WTC11 (cell line): Measurements from ENCODE around the gene PHF12.

Source experiments
- CREB1 ChIP-seq: sonication (generic); formaldehyde crosslinking; IDR thresholded peaks from 2 replicates; pipeline ENCODE4 v1.8.0; 2023; ENCODE audit warnings: mild to moderate bottlenecking, missing genetic modification reagents
- FOXP4 ChIP-seq: sonication (generic); formaldehyde crosslinking; IDR thresholded peaks from 2 replicates; pipeline ENCODE4 v1.8.0; 2022; ENCODE audit warnings: mild to moderate bottlenecking, missing genetic modification reagents
- MLX ChIP-seq: sonication (generic); formaldehyde crosslinking; IDR thresholded peaks from 2 replicates; pipeline ENCODE4 v1.8.1; 2023; ENCODE audit warnings: mild to moderate bottlenecking, missing genetic modification reagents, moderate library complexity
- MXD4 ChIP-seq: fragments of 250-450 bp; sonication (Bioruptor Pico); IDR thresholded peaks from 2 replicates; pipeline ENCODE4 v1.8.0; 2021; ENCODE audit warnings: mild to moderate bottlenecking, moderate library complexity, borderline replicate concordance
- NFE2L1 ChIP-seq: sonication (generic); formaldehyde crosslinking; IDR thresholded peaks from 2 replicates; pipeline ENCODE4 v1.8.1; 2023; ENCODE audit warnings: missing genetic modification reagents
- SMAD3 ChIP-seq: sonication (generic); formaldehyde crosslinking; IDR thresholded peaks from 2 replicates; pipeline ENCODE4 v1.8.0; 2022; ENCODE audit warnings: missing genetic modification reagents, mild to moderate bottlenecking, borderline replicate concordance
- TP53 ChIP-seq: sonication (generic); formaldehyde crosslinking; IDR thresholded peaks from 2 replicates; pipeline ENCODE4 v1.8.1; 2023; ENCODE audit warnings: mild to moderate bottlenecking, missing genetic modification reagents
- ZNF263 ChIP-seq: sonication (generic); formaldehyde crosslinking; IDR thresholded peaks from 2 replicates; pipeline ENCODE4 v1.8.1; 2022; ENCODE audit warnings: low read depth, mild to moderate bottlenecking, moderate library complexity, missing genetic modification reagents
- ZNF317 ChIP-seq: sonication (generic); formaldehyde crosslinking; IDR thresholded peaks from 2 replicates; pipeline ENCODE4 v1.8.1; 2023; ENCODE audit warnings: low read depth, mild to moderate bottlenecking, moderate library complexity, missing genetic modification reagents, borderline replicate concordance
- TF ChIP-seq, protein P1 (sequence below): fragments of 200-600 bp; IDR thresholded peaks from 2 replicates; pipeline ENCODE4 v1.8.0; 2022; ENCODE audit warnings: antibody characterized with exemption
- TF ChIP-seq, protein P2 (sequence below): sonication (generic); formaldehyde crosslinking; IDR thresholded peaks from 2 replicates; pipeline ENCODE4 v1.8.1; 2023; ENCODE audit warnings: mild to moderate bottlenecking, moderate library complexity, missing genetic modification reagents

- TF ChIP-seq MXD4 (CRISPR knock-in tag), result no peak
- TF ChIP-seq, protein P1, sequence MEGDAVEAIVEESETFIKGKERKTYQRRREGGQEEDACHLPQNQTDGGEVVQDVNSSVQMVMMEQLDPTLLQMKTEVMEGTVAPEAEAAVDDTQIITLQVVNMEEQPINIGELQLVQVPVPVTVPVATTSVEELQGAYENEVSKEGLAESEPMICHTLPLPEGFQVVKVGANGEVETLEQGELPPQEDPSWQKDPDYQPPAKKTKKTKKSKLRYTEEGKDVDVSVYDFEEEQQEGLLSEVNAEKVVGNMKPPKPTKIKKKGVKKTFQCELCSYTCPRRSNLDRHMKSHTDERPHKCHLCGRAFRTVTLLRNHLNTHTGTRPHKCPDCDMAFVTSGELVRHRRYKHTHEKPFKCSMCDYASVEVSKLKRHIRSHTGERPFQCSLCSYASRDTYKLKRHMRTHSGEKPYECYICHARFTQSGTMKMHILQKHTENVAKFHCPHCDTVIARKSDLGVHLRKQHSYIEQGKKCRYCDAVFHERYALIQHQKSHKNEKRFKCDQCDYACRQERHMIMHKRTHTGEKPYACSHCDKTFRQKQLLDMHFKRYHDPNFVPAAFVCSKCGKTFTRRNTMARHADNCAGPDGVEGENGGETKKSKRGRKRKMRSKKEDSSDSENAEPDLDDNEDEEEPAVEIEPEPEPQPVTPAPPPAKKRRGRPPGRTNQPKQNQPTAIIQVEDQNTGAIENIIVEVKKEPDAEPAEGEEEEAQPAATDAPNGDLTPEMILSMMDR, result no peak
- no peak for TF ChIP-seq FOXP4 (CRISPR knock-in tag)
- no peak for TF ChIP-seq CREB1 (CRISPR knock-in tag)
- TF ChIP-seq MLX (CRISPR knock-in tag), result no peak
- no peak for TF ChIP-seq ZNF263 (CRISPR knock-in tag)
- no peak for TF ChIP-seq SMAD3
- no peak for TF ChIP-seq NFE2L1 (CRISPR knock-in tag)
- TF ChIP-seq, protein P2, sequence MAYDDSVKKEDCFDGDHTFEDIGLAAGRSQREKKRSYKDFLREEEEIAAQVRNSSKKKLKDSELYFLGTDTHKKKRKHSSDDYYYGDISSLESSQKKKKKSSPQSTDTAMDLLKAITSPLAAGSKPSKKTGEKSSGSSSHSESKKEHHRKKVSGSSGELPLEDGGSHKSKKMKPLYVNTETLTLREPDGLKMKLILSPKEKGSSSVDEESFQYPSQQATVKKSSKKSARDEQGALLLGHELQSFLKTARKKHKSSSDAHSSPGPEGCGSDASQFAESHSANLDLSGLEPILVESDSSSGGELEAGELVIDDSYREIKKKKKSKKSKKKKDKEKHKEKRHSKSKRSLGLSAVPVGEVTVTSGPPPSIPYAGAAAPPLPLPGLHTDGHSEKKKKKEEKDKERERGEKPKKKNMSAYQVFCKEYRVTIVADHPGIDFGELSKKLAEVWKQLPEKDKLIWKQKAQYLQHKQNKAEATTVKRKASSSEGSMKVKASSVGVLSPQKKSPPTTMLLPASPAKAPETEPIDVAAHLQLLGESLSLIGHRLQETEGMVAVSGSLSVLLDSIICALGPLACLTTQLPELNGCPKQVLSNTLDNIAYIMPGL (CRISPR knock-in tag), result no peak
- TF ChIP-seq TP53, result no peak
- TF ChIP-seq ZNF317 (CRISPR knock-in tag), result no peak
Observed at GRCh38 chr17:28956112-28956511, 4.8 kb upstream of the PHF12 start.
